ENCODE data around the gene RAP1GAP2.

DNA sequence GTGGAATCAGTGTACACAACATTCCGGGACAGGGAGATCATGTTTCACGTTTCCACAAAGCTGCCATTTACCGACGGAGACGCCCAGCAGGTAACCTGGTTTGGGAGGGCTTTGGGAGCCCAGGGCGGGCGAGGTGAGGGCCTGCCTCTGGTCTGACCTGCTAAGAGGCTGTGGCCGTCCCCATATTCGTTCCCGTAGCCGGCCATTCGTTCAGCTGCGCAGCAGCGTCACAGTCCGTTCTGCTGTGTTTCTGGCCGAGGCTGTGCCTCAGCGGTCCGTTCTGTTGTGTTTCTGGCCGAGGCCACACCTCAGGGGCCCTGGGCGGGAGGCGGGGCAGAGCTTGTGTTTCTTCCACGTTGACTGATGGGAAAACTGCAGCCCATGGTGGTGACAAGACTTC lies 199.1 kb downstream of the RAP1GAP2 start:
- no peak for TF ChIP-seq CTCF (IDR thresholded peaks at IDR 0.05)
- TF ChIP-seq POLR2AphosphoS5 (IDR thresholded peaks at IDR 0.05): no peak
- no peak for TF ChIP-seq POLR2A (IDR thresholded peaks at IDR 0.05)
- no peak for TF ChIP-seq EP300 (IDR thresholded peaks at IDR 0.05)

All from sigmoid colon (tissue), 4 donors.